ENCODE measurements around the gene SRSF6.

- TF ChIP-seq, protein P1, sequence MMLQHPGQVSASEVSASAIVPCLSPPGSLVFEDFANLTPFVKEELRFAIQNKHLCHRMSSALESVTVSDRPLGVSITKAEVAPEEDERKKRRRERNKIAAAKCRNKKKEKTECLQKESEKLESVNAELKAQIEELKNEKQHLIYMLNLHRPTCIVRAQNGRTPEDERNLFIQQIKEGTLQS (IDR thresholded peaks at IDR 0.05): no peak
- TF ChIP-seq TCF7L2 (IDR thresholded peaks at IDR 0.05; ENCODE audit: borderline replicate concordance, extremely low read depth, insufficient read depth, insufficient read length) (no peak), CTCF (IDR thresholded peaks at IDR 0.05 in 2 of 3, conservative IDR thresholded peaks at IDR 0.05 in 1 of 3; ENCODE audit: borderline replicate concordance in 1 of 3, insufficient read depth in 1 of 3, low read depth in 2 of 3, low read length in 2 of 3) (no peak), SIN3A (IDR thresholded peaks at IDR 0.05; ENCODE audit: low read depth) (no peak), EZH2 (IDR thresholded peaks at IDR 0.05) (no peak), FOSL1 (IDR thresholded peaks at IDR 0.05; ENCODE audit: low read depth) (no peak), EZH2phosphoT487 (IDR thresholded peaks at IDR 0.05; ENCODE audit: borderline replicate concordance) (no peak), POLR2A (IDR thresholded peaks at IDR 0.05; ENCODE audit: borderline replicate concordance, extremely low read depth, insufficient read depth, insufficient read length) (no peak), POLR2AphosphoS5 (IDR thresholded peaks at IDR 0.05; ENCODE audit: low read depth, low read length) (no peak), SP1 (IDR thresholded peaks at IDR 0.05; ENCODE audit: low read depth) (no peak), RAD21 (IDR thresholded peaks at IDR 0.05; ENCODE audit: low read depth) (no peak), JUND (IDR thresholded peaks at IDR 0.05) (no peak)
These were observed 23.1 kb upstream of the SRSF6 start for GRCh38 chr20:43434565-43434964.

All from HCT116 (cell line).